Measurements from ENCODE around the gene GADL1.

GRCh38 chr3:30804984-30805383 lies 89.5 kb downstream of the GADL1 start:
- TF ChIP-seq POLR2A (IDR thresholded peaks at IDR 0.05; ENCODE audit: low read length) (no peak), GATA1 (IDR thresholded peaks at IDR 0.05; ENCODE audit: low read depth, low read length) (no peak)
